Measurements from ENCODE around the gene TENM4. TPM values are rescaled to one million over a fixed set of nuclear protein-coding genes. Genes with fewer than 3 reads are reported as not detected.

The TENM4 gene
- polyA plus RNA-seq, 3 donors from 2014 or later: not detected

DNA sequence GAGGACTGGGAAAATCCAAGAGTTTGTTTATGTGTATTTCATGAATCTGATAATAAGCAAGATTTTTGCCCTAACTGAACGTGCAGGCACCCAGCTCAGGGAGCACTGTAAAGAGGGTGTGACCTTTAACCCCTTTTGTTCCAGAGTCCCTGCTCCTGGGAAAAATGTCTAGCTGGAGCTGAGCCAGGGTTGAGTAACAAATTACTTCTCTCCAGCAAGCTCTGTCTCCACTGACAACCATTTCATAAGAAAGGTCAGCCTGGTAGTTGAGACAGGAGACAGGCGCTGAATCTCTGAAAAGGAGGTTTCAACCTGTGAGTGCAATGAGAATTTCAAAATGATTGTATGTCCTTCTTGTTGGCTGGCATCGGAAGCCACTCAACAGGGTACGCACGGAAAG is 709.8 kb downstream of the TENM4 start:
- Mint-ChIP-seq H3K27me3 (ENCODE audit: low read depth in 3 of 3) (peaks cover 0 to 6% (median 2%) of the 10 kb centered on the region in 3 donors), H3K36me3 (no peaks in the 10 kb centered on the region), H3K27ac (no peak overlapping the region), H3K9me3 (no peaks in the 10 kb centered on the region), H3K4me3 (no peak overlapping the region), H3K4me1 (no peaks in the 10 kb centered on the region)
- DNase-seq: no peak

DNA sequence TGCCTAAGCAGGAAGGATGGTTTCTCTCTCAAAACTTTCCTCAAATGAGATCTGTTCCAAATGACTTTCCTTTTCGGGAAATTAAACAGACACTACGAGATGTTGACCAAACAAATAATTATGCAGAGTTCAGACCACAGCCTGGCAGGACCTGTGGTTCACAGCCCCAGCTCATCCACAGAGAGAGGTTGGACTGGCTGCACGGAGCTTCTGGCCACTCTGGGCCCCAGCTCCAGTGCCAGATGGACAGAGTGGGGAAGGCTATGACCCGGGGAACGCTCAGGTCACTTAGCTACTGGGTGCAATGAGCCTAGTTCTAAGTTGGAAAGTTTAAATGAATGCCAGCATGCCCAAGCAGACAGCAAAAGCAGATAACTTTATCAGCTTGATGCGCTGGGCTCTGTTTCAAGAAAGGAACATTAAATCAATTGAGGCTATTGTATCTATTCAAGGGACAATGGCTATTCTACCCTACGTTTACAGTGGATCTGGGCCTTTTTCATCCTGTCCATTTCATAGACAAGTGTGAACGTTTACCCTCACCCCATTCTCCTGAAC is 710.5 kb downstream of the TENM4 start:
- no peak overlapping the region for H3K27ac Mint-ChIP-seq
- no peaks in the 10 kb centered on the region for H3K9me3 Mint-ChIP-seq
- H3K27me3 Mint-ChIP-seq (ENCODE audit: low read depth in 3 of 3): peaks cover 0 to 8% (median 2%) of the 10 kb centered on the region in 3 donors

DNA sequence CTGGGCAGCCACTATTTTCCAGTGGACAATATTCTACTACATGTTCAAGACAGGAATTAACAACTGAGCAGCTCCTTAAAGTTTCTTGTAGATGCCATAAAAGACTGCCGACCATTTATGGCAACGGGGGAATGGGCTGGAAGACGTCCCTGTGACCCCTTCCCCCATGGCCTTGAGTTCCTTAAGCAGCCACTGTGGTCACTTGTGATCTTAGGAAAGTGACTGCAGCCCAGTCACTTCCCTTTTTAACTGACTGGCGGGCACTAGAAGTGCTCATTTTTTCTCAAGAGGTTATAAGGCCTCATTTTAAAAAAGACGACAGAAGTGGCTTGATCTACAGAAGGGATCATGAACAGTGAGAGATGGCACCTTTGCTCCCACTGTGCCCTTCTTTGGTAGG is 713.0 kb downstream of the TENM4 start:
- H3K9me3 Mint-ChIP-seq: no peaks in the 10 kb centered on the region
- no peaks in the 10 kb centered on the region for H3K36me3 Mint-ChIP-seq
- H3K4me3 Mint-ChIP-seq: no peak overlapping the region
- no peak for DNase-seq
- H3K27ac Mint-ChIP-seq: no peak overlapping the region
- peaks cover 0 to 8% (median 2%) of the 10 kb centered on the region in 3 donors for H3K27me3 Mint-ChIP-seq (ENCODE audit: low read depth in 3 of 3)
- H3K4me1 Mint-ChIP-seq: no peaks in the 10 kb centered on the region

More for the DNA sequence above, 710.5 kb downstream of the TENM4 start:
- H3K4me1 Mint-ChIP-seq: no peaks in the 10 kb centered on the region
- no peak overlapping the region for H3K4me3 Mint-ChIP-seq
- no peaks in the 10 kb centered on the region for H3K36me3 Mint-ChIP-seq
- DNase-seq: no peak

GRCh38 chr11:78725200-78725599 is 715.6 kb downstream of the TENM4 start:
- H3K27ac Mint-ChIP-seq: no peak overlapping the region
- no peaks in the 10 kb centered on the region for H3K9me3 Mint-ChIP-seq
- peaks cover 1 to 8% (median 3%) of the 10 kb centered on the region in 3 donors for H3K27me3 Mint-ChIP-seq (ENCODE audit: low read depth in 3 of 3)
- no peak for DNase-seq
- H3K4me3 Mint-ChIP-seq: no peak overlapping the region
- H3K4me1 Mint-ChIP-seq: no peaks in the 10 kb centered on the region
- H3K36me3 Mint-ChIP-seq: no peaks in the 10 kb centered on the region

- H3K4me1 Mint-ChIP-seq: no peaks in the 10 kb centered on the region
- no peak for DNase-seq
- no peak overlapping the region for H3K27ac Mint-ChIP-seq
- H3K27me3 Mint-ChIP-seq (ENCODE audit: low read depth in 3 of 3): peaks cover 2 to 3% (median 2%) of the 10 kb centered on the region in 3 donors
- no peaks in the 10 kb centered on the region for H3K36me3 Mint-ChIP-seq
- no peaks in the 10 kb centered on the region for H3K9me3 Mint-ChIP-seq
- no peak overlapping the region for H3K4me3 Mint-ChIP-seq
Measured at GRCh38 chr11:78722786-78723185, 718.0 kb downstream of the TENM4 start.

- no peak for DNase-seq
- H3K4me3 Mint-ChIP-seq: no peak overlapping the region
- H3K27me3 Mint-ChIP-seq (ENCODE audit: low read depth in 3 of 3): peaks cover 0 to 3% (median 2%) of the 10 kb centered on the region in 3 donors
- H3K36me3 Mint-ChIP-seq: no peaks in the 10 kb centered on the region
- no peaks in the 10 kb centered on the region for H3K4me1 Mint-ChIP-seq
- no peaks in the 10 kb centered on the region for H3K9me3 Mint-ChIP-seq
- no peak overlapping the region for H3K27ac Mint-ChIP-seq
Measured at GRCh38 chr11:78720281-78720989, 720.4 kb downstream of the TENM4 start.

- H3K27ac Mint-ChIP-seq: no peak overlapping the region
- DNase-seq: no peak
- H3K4me1 Mint-ChIP-seq: no peaks in the 10 kb centered on the region
- H3K36me3 Mint-ChIP-seq: no peaks in the 10 kb centered on the region
- H3K9me3 Mint-ChIP-seq: no peaks in the 10 kb centered on the region
- H3K4me3 Mint-ChIP-seq: no peak overlapping the region
- peaks cover 2 to 3% (median 2%) of the 10 kb centered on the region in 3 donors for H3K27me3 Mint-ChIP-seq (ENCODE audit: low read depth in 3 of 3)
Measured at GRCh38 chr11:78717041-78717440, 723.8 kb downstream of the TENM4 start.

DNA sequence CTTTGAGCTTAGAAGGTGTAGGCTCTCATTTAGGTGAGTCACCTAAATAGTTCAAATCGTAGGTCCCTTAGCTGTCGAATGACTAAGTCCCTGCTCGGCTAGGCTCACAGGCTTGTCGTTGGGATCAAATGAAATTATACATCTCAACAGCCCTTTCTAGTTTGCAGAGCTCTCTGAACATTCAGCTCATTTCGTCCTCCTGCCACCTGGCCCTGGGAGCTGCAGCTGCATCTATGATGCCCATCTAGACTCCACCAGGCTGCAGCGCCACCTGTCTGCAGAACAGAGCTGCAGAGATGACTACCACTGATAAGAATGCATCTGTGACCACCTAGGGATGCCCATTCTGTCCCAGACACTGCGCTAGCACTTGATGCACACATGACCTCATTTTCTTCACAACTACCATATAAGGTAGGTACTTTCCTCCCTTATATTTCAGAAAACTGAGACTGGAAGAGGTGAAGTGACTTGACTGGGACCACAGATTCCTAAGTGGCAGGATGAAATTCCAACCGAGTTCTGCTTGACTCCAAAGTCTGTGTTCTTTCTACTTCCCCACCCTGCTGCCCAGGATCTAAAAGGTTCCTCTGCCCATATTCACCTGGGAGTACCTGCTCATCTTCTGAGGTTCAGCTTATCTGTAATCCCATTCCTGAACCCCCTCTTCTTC is 725.1 kb downstream of the TENM4 start:
- H3K27ac Mint-ChIP-seq: no peak overlapping the region
- peaks cover 0 to 3% (median 2%) of the 10 kb centered on the region in 3 donors for H3K27me3 Mint-ChIP-seq (ENCODE audit: low read depth in 3 of 3)
- H3K4me3 Mint-ChIP-seq: no peak overlapping the region
- DNase-seq: no peak
- no peaks in the 10 kb centered on the region for H3K9me3 Mint-ChIP-seq
- no peaks in the 10 kb centered on the region for H3K4me1 Mint-ChIP-seq
- H3K36me3 Mint-ChIP-seq: no peaks in the 10 kb centered on the region

GRCh38 chr11:78714539-78714938 is 726.3 kb downstream of the TENM4 start:
- Mint-ChIP-seq H3K27ac (no peak overlapping the region), H3K4me1 (no peaks in the 10 kb centered on the region), H3K27me3 (ENCODE audit: low read depth in 3 of 3) (peaks cover 2 to 3% (median 2%) of the 10 kb centered on the region in 3 donors), H3K4me3 (no peak overlapping the region), H3K36me3 (no peaks in the 10 kb centered on the region), H3K9me3 (peaks cover 0 to 1% (median 0%) of the 10 kb centered on the region in 6 donors)
- no peak for DNase-seq

- H3K4me3 Mint-ChIP-seq: no peak overlapping the region
- no peak overlapping the region for H3K27ac Mint-ChIP-seq
- H3K36me3 Mint-ChIP-seq: no peaks in the 10 kb centered on the region
- H3K9me3 Mint-ChIP-seq: peaks cover 0 to 1% (median 0%) of the 10 kb centered on the region in 6 donors
- no peak for DNase-seq
- H3K4me1 Mint-ChIP-seq: no peaks in the 10 kb centered on the region
- peaks cover 0 to 6% (median 2%) of the 10 kb centered on the region in 3 donors for H3K27me3 Mint-ChIP-seq (ENCODE audit: low read depth in 3 of 3)
Measured at GRCh38 chr11:78711735-78712134, 729.1 kb downstream of the TENM4 start.

- Mint-ChIP-seq H3K27ac (no peak overlapping the region), H3K4me3 (no peak overlapping the region), H3K27me3 (ENCODE audit: low read depth in 3 of 3) (peaks cover 0 to 6% (median 2%) of the 10 kb centered on the region in 3 donors), H3K9me3 (peaks cover 0 to 1% (median 0%) of the 10 kb centered on the region in 6 donors), H3K4me1 (no peaks in the 10 kb centered on the region), H3K36me3 (no peaks in the 10 kb centered on the region)
- no peak for DNase-seq
Measured at GRCh38 chr11:78710417-78710816, 730.4 kb downstream of the TENM4 start.

GRCh38 chr11:78708388-78708787 is 732.4 kb downstream of the TENM4 start:
- Mint-ChIP-seq H3K9me3 (peaks cover 0 to 1% (median 0%) of the 10 kb centered on the region in 6 donors), H3K27me3 (ENCODE audit: low read depth in 3 of 3) (peaks cover 0 to 3% (median 2%) of the 10 kb centered on the region in 3 donors), H3K27ac (no peak overlapping the region), H3K36me3 (no peaks in the 10 kb centered on the region), H3K4me3 (no peak overlapping the region), H3K4me1 (no peaks in the 10 kb centered on the region)
- no peak for DNase-seq

DNA sequence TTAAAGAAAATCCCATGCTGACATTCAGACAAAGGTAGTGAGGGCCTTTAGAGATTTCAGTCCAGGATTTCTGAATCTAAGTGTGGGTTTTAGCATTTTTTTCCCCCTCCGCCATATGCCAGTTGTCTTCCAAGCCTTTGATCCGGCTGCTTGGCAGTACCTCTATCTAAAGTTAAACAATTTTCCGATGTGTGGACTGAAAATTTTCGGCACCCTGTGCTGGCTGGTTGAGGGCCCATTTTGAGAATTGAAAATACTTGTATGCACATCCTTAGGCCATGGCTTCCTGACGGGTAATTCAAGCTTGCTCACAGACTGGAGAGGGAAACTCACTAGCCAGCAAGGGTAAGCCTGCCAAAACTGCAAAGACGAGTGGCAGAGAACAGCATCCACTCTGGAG is 734.3 kb downstream of the TENM4 start:
- Mint-ChIP-seq H3K27ac (no peak overlapping the region), H3K36me3 (no peaks in the 10 kb centered on the region), H3K27me3 (ENCODE audit: low read depth in 3 of 3) (peaks cover 0 to 5% (median 3%) of the 10 kb centered on the region in 3 donors), H3K9me3 (peaks cover 0 to 1% (median 0%) of the 10 kb centered on the region in 6 donors), H3K4me3 (no peak overlapping the region), H3K4me1 (no peaks in the 10 kb centered on the region)
- no peak for DNase-seq

GRCh38 chr11:78704811-78705210 is 736.0 kb downstream of the TENM4 start:
- peaks cover 0 to 3% (median 3%) of the 10 kb centered on the region in 3 donors for H3K27me3 Mint-ChIP-seq (ENCODE audit: low read depth in 3 of 3)
- H3K4me1 Mint-ChIP-seq: no peaks in the 10 kb centered on the region
- DNase-seq: no peak
- H3K9me3 Mint-ChIP-seq: no peaks in the 10 kb centered on the region
- H3K27ac Mint-ChIP-seq: no peak overlapping the region
- no peak overlapping the region for H3K4me3 Mint-ChIP-seq
- H3K36me3 Mint-ChIP-seq: no peaks in the 10 kb centered on the region

Data from immature natural killer cell (primary cell).